HG03469 (cell line): ENCODE data around the gene COL18A1.
"Not testable (repeated sequence)": the region's sequence is repeated elsewhere in the genome, so short reads cannot be mapped to it uniquely, and the experiment has no call there.

ENCODE experiments used
- ATAC-seq: cut with Tn5 transposase; IDR thresholded peaks from one replicate; pipeline ENCODE4 v1.9.1; 2021; ENCODE audit warnings: mild to moderate bottlenecking, moderate library complexity, moderate number of reproducible peaks; ENCODE audit not compliant: unreplicated experiment

The COL18A1 gene

DNA sequence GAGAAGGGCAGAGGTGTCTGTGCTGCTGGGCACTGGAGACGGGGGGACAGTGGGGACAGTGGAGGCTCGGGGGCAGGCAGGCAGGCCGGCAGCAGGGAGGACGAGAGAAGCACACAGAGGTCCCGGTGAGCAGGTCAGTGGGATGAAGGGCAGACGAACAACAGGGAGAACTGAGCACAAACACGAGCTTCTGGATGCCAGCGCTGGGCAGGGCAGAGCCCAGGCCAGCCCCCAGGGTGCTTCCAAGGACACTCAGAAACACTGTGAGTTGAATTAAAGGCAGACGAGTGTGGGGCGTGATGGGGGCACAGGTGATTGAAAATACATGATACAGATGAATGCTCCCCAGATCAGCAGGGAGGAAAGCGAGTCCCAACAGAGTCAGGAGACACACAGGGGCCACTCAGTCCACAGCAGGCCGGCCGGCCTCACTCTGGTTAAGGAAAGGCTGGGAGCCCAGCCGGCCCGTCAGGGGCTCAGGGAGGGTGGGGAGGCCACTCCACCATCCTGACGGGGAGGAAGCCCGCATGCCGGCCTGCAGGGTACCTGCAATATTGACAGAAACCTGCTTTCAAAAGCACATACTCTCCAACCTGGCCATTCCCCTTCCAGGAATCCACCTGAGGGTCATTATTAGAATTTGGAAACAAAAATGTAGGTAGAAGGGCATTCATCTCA is 123.2 kb downstream of the COL18A1 start:
- ATAC-seq: no peak

DNA sequence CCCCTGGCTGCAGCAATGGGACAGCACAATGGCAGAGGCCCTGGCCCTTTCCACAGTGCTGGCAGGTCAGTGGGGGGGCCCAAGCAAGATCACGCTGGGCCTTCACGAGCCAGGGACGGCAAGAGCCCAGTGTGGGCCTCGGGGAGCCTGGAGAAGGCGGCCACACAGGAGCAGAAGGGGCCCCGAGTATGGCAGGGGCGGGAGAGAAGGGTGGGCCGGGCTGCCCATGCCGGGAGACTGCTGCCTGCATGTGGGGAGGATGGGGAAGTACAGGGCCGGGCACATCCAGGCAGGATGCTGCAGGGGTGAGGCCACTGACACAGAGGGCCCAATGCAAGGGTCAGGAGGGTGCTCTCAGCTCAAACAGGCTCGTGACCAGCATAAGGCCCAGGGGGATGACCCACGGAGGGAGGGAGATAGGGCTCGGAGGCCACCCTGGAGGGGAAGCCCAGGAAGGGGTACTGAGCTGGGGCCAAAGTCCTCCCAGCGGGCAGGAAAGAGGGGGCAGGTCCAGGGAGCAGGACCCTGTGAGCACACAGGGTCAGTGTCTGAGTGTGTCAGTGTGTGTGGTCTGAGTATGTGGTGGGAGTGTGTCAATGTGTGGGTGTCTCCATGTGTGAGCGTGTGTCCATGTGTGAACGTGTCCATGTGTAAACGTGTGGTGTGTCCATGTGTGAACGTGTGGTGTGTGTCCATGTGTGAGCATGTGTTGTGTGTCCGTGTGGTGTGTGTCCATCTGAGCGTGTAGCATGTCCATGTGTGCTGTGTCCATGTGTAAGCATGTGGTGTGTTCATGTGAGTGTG is 124.2 kb downstream of the COL18A1 start:
- no peak for ATAC-seq

DNA sequence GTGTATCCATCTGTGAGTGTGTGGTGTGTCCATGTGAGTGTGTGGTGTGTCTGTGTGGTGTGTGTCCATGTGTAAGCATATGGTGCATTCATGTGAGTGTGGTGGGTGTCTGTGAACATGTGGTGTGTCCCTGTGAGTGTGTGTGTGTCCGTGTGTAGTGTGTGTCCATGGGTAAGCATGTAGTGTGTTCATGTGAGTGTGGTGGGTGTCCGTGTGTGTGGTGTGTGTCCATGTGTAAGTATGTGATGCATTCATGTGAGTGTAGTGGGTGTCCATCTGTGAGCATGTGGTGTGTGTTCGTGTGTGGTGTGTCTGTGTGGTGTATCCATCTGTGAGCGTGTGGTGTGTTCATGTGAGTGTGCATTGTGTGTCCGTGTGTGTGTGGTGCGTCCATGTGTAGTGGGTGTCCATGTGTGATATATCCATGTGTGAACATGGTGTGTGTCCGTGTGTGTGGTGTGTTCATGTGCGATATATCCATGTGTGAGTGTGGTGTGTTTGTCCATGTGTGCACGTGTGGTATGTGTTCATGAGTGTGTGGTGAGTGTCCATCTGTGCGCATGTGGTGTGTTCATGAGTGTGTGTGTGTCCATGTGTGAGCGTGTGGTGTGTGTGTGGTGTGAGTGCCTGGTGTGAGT is 124.9 kb downstream of the COL18A1 start:
- ATAC-seq: no peak

DNA sequence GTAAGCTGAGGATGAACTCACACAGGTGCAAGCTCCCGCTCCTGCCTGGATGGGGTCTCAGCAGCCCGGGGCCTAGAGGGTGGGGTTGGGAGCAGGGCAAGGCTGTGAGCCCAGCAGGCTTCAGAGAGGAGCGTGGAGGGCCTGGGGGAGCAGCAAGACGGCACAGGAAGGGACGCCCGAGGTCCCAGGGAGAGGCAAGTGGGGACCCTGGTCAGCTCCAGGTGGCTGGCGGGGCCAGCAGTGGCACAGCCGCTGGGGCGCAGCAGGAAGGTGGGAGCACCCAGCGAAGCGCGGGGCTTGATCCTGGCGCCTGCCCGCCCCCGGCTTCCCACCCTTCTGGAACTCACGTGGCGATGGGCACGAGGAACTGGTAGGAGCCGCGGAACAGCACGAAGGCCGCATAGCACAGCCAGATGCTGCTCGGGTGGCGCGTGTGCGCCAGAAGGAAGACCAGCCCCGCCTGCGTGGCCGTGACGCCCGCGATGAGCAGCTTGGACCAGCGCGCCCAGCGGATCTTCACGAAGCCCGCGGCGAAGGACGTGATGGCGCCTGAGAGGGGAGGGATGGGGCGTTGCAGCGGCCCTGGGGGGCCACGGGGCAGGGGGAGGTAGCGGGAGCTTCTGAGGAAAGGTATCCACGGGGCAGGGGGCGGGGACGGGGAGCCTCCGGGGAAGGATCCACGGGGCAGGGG is 125.6 kb downstream of the COL18A1 start:
- no peak for ATAC-seq

DNA sequence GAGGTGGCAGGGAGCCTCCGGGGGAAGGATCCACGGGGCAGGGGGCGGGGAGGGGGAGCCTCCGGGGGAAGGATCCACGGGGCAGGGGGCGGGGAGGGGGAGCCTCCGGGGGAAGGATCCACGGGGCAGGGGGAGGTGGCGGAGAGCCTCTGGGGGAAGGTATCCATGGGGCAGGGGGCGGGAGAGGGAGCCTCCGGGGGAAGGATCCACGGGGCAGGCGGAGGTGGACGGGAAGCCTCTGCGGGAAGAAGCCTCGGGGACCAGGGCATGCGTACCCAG is 126.1 kb downstream of the COL18A1 start:
- not testable (repeated sequence) for ATAC-seq

DNA sequence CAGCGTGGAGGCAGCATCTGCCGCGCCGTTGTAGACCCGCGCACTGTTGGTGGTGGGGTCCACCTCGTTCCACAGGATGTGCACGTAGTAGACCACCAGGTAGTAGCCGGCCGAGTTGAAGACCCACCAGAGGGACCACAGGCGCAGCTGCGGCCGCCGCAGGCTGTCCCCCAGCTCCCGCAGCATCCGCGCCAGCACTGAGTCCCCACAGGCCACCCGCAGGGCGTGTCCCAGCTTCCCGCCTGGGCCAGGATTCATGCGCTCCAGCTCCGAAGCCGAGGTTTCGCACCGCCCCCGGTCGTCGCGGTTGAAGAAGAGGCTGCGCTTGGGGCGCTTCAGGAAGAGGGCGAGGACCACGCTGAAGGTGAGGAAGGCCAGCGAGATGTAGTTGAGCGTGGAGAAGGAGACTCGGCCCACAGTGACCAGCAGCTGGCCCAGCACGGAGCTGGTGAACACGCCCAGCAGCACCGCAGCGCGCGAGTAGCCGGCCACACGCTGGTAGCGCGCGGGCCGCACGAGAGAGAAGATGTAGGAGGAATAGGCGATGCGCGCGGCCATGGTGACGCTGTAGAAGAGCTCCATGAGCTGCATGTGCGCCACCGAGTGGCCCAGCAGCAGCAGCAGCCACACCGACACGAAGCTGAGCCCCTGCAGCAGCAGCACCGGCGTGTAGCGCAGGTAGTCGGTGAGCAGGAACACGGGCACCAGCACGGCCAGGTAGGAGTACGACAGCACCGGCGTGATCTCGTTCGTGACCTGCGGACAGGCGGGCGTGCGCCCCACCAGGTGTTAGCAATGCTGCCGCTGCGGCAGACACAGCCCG is 126.6 kb downstream of the COL18A1 start:
- no peak for ATAC-seq

DNA sequence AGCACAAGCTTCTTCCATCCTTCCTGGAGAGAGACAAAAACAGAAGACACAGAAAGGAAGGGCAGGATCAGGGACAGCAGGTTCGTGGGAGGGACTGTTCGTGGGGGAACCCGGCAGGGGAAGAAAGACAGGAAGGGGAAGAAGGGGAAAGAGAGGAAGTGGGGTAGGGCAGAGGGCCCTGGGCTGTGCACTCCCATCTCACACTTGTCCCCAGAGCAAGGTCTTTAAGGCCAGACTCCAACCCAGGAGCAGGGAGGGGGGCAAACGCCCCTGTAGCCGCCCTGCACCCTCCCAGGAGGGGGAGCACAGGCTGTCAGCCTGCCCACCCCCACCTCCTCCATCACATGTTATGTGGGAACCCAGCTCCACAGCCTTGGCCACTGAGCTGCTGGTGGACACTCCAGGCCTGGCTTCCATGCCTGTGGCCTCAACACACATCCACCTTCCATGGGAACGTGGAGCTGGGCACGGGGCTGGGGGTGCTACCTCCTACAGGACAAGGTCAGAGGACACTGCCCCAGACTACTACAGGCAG is 127.9 kb downstream of the COL18A1 start:
- ATAC-seq: no peak

DNA sequence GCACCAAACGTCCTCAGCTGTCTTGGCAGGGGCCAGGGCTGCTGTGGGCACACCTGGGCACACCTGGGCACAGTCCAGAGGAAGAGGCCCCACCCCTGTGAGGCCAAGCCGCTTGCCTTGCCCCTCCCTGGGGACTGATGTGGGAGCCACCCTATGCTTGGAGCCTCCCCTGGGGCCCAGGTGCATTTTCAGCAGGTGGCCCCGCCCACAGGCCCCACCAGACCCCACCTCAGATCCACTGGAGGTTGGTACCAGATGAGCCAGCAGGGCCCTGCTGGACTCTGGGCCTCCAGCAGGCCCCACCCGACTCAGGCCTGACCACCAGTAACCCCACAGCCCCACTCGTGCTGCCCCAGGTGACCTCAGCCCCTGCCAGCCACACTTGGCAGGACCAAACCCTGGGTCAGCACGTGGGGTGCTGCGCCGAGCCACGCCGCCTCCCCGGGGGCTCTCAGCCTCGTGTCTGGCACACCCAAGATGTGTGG is 128.4 kb downstream of the COL18A1 start:
- no peak for ATAC-seq

DNA sequence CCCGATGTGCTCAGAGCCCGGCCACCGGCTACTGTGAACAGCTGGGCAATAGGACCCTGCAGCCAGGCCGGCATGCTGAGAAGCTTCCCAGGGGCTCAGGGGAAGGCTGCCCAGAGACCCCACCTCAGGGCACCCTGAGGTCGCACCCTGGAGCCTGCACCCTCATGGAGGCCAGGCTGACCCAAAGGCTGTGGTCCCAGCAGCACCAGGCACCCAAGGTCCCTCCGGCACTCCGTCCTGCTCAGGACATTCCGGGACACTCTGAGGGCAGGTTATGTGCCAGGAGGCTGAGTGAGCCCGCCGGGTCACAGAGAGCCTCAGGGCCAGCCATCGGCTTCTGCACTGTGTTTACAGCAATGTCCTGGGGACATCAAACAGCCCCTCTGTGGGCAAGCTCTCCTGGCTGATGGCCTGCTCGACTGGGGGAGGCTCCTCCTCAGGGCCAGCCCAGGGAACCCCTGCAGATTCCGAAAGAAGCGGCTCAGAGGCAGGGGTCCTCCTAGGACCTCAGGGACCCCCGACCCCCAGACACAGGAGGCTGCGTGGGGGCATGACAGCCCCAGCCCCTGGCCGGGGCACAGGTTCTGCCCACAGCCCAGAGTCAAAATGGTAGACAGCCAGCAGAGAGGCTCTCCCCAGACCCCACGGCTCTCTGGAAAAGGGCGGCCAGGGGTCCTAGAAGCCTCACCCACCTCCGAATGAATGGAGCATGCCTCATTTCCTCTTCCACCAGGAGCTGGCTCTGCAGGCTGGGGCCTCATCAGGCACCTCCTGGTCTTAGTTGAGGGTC is 129.1 kb downstream of the COL18A1 start:
- ATAC-seq: no peak

DNA sequence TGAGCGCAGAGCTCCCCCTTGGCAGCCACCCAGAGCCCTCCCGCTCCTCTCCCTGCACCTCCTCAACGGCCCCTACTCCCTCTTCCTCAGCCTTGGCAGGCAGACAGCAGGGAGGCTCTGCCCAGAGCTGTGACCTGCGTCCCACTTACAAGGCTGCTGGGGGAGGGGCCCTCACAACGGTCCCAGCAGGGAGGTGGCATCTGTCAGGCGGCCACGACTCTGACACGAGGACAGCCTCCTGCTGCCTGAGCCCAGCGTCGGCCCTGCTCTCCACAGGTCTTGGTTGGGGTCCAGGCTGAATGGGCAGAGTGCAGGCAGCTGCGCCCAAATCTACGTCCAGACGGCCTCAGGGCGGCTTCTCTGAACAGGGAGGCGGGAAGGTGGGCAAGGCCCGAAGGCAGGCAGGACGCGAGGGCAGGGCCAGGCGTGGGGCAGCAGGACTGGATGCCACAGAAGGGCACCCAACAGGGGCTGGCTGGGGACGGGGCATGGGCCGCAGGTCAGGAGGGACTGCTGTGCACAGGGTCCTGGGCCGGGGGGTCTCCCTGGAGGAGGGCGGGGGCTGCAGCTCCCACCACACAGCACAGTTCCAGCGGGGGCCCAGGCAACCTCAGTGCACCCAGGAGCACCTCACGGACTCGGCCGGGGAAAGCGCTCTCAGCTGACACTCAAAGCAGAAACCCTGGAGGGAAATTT is 129.8 kb downstream of the COL18A1 start:
- ATAC-seq: no peak

DNA sequence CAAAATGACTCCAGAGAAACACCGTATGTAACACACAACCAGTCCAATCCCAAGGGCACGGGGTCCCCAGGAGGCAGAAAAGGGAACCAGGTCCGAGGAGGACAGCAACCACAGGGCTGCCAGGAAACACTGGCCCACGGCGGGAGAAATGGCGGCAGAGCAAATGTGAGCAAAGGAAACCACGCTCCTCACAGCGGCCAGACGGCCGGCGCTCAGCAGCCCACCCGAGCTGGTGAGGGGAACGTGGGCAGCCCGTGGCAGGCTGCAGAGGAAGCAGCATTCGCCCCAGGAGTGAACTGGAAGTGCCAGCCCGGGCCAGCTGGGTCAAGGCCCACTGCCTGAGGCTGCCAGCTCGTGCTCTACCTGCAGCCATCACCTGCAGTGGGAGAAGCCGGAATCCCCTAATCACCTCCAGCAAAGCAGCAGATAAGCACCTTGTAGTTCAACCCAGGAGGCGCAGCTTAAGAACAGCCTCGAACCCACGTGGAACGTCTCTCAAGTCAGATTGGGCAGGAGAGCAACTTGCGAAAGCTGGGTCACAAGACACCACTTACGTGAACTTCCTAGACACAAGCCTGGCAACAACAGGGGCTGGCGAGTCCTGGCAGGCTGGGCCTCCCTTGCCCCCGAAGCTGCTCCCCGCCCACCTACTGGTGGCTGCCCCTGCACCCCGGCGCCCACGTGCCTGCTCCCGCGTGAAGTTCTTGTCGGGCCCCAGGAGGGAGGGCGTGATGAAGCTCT is 130.5 kb downstream of the COL18A1 start:
- no peak for ATAC-seq

DNA sequence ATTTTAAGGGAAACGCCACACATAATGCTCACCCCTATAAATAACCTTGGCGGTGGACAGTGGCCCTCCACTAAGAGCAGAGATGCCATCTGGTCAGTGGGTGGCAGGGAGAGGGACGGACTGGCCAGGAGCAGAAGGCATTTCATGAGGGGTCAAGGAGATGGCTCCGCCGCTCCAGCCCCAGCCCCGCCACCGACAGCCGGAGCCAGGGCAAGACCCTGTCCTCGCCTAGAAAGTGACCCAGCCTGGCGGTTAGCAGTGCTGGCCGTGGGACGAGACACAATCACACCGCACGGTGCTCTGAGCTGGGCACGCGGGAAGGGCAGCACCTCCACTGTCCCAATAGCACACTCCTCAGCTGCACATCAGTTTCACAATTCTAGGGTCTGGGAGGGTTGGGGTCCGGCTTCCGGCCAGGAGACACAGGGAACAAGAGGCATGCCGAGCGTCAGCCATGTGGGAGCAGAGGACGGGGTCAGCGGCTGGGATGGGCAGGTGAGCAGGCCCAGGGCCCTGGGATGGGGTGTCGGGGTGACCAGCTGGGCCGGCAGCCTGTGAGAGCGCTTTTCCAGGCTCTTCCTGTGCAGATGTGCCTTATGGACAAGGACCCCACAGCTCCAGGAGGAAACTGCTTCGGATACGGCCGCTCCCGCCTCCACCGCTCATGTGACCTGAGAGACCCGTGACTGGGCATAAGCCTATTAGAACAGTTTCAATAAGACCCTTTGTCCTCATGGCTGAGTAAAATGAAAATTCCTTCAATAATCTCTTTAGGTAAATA is 131.5 kb downstream of the COL18A1 start:
- no peak for ATAC-seq

DNA sequence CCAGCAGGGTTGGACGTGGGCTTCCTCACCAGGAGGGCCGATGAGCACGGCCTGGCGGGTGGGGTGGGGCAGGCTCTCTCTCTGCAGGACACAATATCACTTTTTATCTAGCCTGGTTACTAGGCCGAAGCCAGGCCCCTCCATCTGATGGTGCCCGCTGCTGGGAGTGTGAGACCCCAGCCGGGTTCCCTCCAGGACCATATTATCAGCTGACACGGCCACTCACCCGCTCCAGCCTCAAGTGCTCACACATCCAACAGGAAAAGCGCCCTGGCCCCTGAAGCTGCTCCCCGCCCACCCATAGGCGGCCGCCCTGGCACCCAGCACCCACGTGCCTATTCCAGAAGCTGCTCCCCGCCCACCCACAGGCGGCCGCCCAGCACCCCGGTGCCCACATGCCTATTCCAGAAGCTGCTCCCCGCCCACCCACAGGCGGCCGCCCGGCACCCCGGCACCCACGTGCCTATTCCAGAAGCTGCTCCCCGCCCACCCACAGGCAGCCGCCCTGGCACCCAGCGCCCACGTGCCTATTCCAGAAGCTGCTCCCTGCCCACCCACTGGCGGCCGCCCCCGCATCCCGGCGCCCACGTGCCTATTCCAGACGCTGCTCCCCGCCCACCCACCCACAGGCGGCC is 132.3 kb downstream of the COL18A1 start:
- no peak for ATAC-seq

DNA sequence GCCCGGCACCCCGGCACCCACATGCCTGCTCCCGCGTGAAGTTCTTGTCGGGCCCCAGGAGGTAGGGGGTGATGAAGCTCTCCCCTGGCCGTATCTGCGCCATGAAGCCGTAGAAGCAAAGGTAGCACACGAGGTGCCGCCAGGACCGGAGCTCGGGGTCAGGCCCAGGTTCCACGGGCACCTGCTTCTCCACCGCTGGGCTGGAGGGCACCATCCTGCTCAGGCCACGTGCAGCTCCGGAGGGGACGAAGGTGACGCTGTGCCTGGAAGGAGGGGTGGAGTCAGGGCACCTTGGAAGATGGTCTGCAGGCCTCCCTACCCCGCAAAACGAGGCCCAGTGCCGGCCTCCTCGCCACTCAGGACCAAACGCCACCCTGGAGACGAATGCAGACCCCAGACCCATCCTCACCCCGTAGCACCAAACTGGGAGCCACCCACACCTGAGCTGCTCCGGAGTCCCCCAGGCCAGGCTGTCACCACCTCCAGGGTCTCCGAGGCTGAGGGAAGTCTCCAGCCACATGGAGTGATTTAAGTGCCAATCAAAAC is 132.9 kb downstream of the COL18A1 start:
- no peak for ATAC-seq

DNA sequence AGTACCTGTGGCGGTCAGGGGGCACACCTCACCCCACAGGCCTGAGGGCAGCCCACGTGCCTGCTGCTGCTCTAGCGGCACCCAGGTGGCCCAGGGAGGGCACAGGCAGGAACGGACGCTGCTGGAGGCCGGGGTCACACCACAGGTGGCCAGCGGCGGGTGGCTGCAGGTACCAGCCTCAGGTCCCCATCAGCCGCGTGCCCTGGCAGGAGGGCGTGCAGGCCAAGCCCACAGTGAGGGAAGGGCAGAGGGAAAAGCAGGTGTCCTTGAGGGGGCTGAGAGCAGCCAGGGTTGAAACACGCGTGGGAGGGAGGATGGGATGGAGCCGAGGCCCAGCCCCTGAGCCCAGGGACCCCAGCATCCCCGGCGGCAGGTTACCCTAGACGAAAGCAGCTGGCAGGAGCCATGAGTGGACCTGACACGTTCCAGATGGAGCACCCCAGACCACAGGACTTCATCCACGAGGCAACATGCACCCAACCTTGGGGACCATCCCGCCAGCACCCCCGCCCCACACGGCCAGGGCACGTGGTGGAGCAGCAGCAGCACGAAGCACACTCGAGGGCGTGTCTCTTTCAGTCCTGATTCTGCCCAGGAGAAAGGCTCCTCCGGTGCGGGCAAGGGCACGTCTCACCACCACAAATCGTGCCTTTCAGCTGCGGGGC is 133.5 kb downstream of the COL18A1 start:
- no peak for ATAC-seq
